Measurements from ENCODE around the gene CLIC3.

DNA sequence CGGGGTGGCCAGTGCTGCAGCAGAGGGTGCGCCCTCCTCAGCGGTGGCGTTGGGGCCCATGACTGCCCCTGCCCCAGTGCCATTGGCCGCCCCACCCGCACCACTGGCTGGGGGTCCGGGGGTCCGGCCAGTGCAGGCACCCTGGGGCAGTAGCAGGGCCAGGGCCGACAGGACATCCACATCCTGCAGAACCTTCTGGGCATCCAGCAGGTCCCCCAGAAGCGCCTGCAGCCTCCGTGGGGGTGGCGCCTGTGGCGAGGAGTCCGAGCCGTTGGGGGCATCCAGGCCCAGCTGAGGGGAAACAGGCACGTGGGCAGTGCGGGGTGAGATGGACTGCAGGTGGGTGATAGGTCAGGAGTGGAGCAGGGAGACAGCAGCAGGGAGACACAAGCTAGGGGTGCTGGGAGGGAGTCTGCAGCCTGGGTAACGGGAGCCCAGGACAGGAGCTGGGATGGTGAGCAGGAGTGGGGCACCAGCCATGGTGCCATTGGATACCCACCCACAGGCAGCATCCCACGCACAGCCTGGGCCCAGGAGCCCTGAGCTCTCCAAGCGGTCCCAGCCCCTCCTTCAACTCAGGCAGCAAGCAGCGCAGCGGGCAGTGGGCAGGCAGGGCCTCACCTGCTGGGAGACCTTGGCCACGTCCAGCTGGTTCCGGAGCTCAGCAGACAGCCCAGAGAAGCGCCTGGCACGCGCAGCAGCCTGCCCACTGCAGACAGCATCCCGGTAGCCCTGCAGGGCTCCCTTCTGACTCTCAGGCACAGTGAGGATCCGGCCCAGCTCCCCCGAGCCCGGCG is 24.6 kb upstream of the CLIC3 start:
- TF ChIP-seq, protein P1, sequence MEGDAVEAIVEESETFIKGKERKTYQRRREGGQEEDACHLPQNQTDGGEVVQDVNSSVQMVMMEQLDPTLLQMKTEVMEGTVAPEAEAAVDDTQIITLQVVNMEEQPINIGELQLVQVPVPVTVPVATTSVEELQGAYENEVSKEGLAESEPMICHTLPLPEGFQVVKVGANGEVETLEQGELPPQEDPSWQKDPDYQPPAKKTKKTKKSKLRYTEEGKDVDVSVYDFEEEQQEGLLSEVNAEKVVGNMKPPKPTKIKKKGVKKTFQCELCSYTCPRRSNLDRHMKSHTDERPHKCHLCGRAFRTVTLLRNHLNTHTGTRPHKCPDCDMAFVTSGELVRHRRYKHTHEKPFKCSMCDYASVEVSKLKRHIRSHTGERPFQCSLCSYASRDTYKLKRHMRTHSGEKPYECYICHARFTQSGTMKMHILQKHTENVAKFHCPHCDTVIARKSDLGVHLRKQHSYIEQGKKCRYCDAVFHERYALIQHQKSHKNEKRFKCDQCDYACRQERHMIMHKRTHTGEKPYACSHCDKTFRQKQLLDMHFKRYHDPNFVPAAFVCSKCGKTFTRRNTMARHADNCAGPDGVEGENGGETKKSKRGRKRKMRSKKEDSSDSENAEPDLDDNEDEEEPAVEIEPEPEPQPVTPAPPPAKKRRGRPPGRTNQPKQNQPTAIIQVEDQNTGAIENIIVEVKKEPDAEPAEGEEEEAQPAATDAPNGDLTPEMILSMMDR (IDR thresholded peaks at IDR 0.05): no peak
- TF ChIP-seq, protein P2, sequence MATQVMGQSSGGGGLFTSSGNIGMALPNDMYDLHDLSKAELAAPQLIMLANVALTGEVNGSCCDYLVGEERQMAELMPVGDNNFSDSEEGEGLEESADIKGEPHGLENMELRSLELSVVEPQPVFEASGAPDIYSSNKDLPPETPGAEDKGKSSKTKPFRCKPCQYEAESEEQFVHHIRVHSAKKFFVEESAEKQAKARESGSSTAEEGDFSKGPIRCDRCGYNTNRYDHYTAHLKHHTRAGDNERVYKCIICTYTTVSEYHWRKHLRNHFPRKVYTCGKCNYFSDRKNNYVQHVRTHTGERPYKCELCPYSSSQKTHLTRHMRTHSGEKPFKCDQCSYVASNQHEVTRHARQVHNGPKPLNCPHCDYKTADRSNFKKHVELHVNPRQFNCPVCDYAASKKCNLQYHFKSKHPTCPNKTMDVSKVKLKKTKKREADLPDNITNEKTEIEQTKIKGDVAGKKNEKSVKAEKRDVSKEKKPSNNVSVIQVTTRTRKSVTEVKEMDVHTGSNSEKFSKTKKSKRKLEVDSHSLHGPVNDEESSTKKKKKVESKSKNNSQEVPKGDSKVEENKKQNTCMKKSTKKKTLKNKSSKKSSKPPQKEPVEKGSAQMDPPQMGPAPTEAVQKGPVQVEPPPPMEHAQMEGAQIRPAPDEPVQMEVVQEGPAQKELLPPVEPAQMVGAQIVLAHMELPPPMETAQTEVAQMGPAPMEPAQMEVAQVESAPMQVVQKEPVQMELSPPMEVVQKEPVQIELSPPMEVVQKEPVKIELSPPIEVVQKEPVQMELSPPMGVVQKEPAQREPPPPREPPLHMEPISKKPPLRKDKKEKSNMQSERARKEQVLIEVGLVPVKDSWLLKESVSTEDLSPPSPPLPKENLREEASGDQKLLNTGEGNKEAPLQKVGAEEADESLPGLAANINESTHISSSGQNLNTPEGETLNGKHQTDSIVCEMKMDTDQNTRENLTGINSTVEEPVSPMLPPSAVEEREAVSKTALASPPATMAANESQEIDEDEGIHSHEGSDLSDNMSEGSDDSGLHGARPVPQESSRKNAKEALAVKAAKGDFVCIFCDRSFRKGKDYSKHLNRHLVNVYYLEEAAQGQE (IDR thresholded peaks at IDR 0.05; ENCODE audit: insufficient read depth in 1 of 2, low read depth in 2 of 2, low read length in 1 of 2): no peak
- TF ChIP-seq POLR2AphosphoS5 (IDR thresholded peaks at IDR 0.05; ENCODE audit: low read depth, low read length) (no peak), SIN3A (IDR thresholded peaks at IDR 0.05; ENCODE audit: borderline replicate concordance, insufficient read depth, low read depth, low read length) (no peak), TCF7L2 (IDR thresholded peaks at IDR 0.05; ENCODE audit: low read depth, low read length) (no peak)
